Right lung (tissue), 5 donors: ENCODE measurements around the gene TTC27. TPM values are rescaled to one million over a fixed set of nuclear protein-coding genes. Genes with fewer than 3 reads are reported as not detected.
"Not testable (repeated sequence)": the region's sequence is repeated elsewhere in the genome, so short reads cannot be mapped to it uniquely, and the experiment has no call there.

ENCODE experiments used
- DNase-seq, 2 donors: peaks; one replicate each; pipeline ENCODE4 v3.0.0-alpha.2; 2013
- polyA plus RNA-seq, 5 donors: library from polyadenylated mRNA; unstranded; fragments of 120-200 nt; gene quantifications; one replicate each; pipeline versions ENCODE4 v1.2.1 to v1.2.3, GENCODE V29; 2013; ENCODE audit warnings: inconsistent platforms in 1 of 5, low replicate concordance in 1 of 5; ENCODE audit not compliant: insufficient read length in 5 of 5, insufficient read depth in 1 of 5

The TTC27 gene
- polyA plus RNA-seq, 5 donors, result 16.8 to 26.4 (median 25.7) TPM

GRCh38 chr2:32719430-32719829 lies 91.6 kb downstream of the TTC27 start:
- DNase-seq, result no peak

GRCh38 chr2:32719933-32720716 lies 92.3 kb downstream of the TTC27 start:
- DNase-seq, result no peak

GRCh38 chr2:32720771-32721170 lies 92.9 kb downstream of the TTC27 start:
- DNase-seq, result no peak

GRCh38 chr2:32721376-32721775 lies 93.5 kb downstream of the TTC27 start:
- no peak for DNase-seq

- no peak for DNase-seq
Measured at GRCh38 chr2:32723467-32724079, 95.7 kb downstream of the TTC27 start.

- DNase-seq, result not testable (repeated sequence)
Measured at GRCh38 chr2:32726678-32727077, 98.8 kb downstream of the TTC27 start.

GRCh38 chr2:32727157-32727556 lies 99.3 kb downstream of the TTC27 start:
- no peak for DNase-seq

- DNase-seq, result not testable (repeated sequence)
Measured at GRCh38 chr2:32730958-32731357, 103.1 kb downstream of the TTC27 start.

GRCh38 chr2:32732120-32732519 lies 104.3 kb downstream of the TTC27 start:
- no peak for DNase-seq

- DNase-seq, result no peak
Measured at GRCh38 chr2:32732912-32733472, 105.1 kb downstream of the TTC27 start.

- DNase-seq, result no peak
Measured at GRCh38 chr2:32735348-32735747, 107.5 kb downstream of the TTC27 start.

- DNase-seq, result no peak
Measured at GRCh38 chr2:32738939-32739338, 111.1 kb downstream of the TTC27 start.

- no peak for DNase-seq
Measured at GRCh38 chr2:32739664-32740063, 111.8 kb downstream of the TTC27 start.

- DNase-seq, result no peak
Measured at GRCh38 chr2:32741575-32741974, 113.7 kb downstream of the TTC27 start.

GRCh38 chr2:32742376-32742775 lies 114.5 kb downstream of the TTC27 start:
- no peak for DNase-seq

- DNase-seq, result no peak
Measured at GRCh38 chr2:32743480-32744236, 115.8 kb downstream of the TTC27 start.

- DNase-seq, result no peak
Measured at GRCh38 chr2:32745191-32745590, 117.3 kb downstream of the TTC27 start.

GRCh38 chr2:32745675-32746074 lies 117.8 kb downstream of the TTC27 start:
- DNase-seq, result no peak

GRCh38 chr2:32746669-32747068 lies 118.8 kb downstream of the TTC27 start:
- DNase-seq, result no peak

GRCh38 chr2:32748158-32748557 lies 120.3 kb downstream of the TTC27 start:
- DNase-seq, result no peak

GRCh38 chr2:32750880-32751279 lies 123.0 kb downstream of the TTC27 start:
- DNase-seq, result no peak

GRCh38 chr2:32752205-32752604 lies 124.4 kb downstream of the TTC27 start:
- DNase-seq, result no peak
